ENCODE results near the gene ZNF407.

DNA sequence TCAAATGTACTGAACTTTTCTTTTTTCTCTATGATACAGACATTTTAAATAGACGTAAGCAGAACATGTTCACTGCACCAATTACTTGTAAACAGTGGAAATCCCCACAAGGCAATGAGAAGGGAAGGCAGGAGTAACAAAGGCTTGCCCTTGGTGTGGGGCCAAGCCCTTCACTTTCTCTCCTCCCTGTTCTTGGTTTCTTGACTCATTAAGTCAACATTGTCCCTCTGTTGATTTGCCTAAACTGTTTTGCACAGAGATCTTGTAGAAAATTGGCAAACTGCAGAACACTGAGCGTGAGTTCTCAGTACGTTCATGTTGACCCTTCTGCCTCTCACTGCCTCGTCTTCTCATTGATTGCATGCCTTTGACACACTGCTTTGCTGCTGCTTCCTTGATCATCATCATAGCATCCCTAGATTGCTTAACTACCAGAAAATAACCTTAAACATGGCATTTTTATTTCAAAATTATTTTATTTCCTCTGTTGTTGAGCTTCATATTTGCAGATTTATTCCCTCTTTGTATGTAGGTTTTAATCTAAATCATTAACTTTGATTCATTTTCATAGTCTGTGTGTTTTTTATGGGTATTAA, 353.6 kb downstream of the ZNF407 start:
- no peak for TF ChIP-seq TEAD4 (IDR thresholded peaks at IDR 0.05)
- TF ChIP-seq YY1 (IDR thresholded peaks at IDR 0.05; ENCODE audit: low read depth) = no peak
- no peak for TF ChIP-seq TCF12 (IDR thresholded peaks at IDR 0.05; ENCODE audit: low read depth)

All from Ishikawa (cell line).